ENCODE measurements around the gene COL5A1.

COL5A1 gene

DNA sequence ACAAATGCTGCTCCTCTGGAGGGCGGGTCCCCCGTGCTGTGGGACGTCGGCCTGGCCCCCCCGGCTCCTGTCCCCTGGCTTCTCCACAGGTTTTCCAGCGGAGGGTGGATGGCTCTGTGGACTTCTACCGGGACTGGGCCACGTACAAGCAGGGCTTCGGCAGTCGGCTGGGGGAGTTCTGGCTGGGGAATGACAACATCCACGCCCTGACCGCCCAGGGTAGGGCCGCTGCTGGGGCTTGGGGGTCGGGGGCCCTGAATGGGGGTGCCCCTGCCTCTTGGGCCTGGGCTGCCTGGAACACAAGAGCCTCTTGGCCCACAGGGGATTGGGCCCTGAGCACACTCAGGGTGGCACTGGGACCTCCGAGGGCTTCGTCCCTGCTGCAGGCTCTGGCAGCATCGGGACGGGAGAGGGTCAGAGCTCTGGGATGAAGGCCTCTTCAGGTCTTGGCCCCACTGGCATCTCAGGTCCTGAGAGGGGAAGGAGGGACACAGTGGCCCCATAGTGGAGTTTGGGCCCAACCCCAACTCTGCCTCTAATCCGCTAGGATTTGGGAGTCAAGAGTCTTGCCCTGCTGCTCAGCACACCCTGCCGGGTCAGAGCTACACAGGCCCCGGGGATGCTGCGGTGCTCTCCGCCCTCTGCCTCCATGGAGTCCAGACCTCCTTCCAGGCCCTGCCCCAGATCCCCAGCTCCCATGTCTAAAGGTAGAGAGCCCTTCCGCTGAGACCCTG lies 244.2 kb downstream of the COL5A1 start:
- no peak for DNase-seq
- in situ Hi-C loops (cut with MboI; ENCODE audit: low pct_unique_long_range_greater_than_20kb, low sequenced_read_pairs) = no loop called here

DNA sequence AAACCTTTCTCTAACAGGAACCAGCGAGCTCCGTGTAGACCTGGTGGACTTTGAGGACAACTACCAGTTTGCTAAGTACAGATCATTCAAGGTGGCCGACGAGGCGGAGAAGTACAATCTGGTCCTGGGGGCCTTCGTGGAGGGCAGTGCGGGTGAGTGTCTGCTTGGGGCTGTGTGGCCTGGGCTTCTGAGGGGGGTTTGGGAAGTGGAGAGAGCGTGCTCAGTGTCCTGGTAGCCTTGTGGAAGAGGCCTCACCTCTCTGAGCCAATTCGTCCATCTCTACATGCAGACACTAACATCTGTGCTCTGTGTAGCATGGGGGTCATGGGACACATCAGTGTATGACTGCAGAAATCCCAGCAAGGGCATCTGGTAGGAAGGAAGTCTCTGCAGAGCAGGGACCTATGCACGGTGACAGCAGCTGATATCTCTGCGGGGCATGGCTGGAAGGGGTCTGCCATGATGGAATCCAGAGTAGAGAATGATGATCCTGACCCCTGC lies 244.9 kb downstream of the COL5A1 start:
- no peak for DNase-seq
- in situ Hi-C loops (cut with MboI; ENCODE audit: low pct_unique_long_range_greater_than_20kb, low sequenced_read_pairs) = no loop called here

DNA sequence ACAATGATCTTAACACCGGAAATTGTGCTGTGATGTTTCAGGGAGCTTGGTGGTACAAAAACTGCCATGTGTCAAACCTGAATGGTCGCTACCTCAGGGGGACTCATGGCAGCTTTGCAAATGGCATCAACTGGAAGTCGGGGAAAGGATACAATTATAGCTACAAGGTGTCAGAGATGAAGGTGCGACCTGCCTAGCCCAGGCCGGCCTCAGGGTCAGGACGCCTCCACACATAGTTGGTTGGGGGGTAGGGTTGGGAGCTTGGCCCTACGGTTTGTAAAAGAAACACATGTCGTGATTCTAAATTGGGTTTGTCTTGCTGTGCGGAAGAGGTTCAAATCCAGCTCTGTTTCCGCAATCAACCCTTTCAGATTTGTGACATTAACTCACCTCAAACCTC lies 245.6 kb downstream of the COL5A1 start:
- in situ Hi-C loops (cut with MboI; ENCODE audit: low pct_unique_long_range_greater_than_20kb, low sequenced_read_pairs) = no loop called here
- no peak for DNase-seq

DNA sequence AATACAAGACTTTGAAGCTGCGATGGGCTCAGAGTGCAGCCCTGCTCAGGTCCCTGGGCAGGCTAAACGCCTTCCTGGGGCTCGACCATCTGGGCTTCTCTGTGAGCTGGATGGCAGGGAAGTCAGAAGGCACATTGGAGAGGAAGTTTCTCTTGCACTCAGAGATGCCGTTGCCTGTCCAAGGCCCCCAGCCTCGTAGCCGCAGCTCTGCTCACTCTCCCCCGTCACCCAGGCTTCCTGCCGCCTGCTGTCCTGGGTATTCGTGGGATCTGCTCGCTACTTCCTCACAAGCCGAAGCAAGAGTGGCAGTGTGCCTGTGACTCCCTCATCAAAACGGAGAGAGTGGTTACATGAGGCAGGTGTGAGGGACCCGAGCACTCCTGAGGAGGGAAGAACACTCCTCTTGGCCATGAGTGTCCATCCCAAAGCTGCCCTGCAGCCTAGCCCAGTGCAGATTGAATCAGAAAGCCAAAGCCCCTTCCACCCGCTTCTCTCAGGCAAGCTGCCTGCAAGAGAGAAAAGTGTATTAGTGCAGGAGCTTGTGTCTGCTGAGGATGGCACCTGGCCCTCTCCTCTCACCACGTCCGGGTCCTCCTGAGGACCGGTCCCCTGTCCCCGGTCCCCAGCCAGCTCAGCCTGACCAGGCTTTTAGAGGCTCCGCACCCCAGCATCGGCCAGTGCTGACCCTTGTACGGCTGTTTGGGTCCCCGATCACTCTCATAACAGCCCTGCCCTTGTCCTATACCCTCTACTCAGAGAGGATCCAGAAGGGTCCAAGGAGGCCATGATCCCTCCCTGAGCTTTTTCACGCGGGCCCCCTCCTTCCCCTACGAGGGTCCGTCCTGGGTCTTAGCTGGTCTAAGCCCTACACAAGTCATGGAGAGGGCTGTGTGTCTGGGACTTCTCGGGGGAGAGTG lies 246.3 kb downstream of the COL5A1 start:
- no peak for DNase-seq
- in situ Hi-C loops (cut with MboI; ENCODE audit: low pct_unique_long_range_greater_than_20kb, low sequenced_read_pairs) = no loop called here

DNA sequence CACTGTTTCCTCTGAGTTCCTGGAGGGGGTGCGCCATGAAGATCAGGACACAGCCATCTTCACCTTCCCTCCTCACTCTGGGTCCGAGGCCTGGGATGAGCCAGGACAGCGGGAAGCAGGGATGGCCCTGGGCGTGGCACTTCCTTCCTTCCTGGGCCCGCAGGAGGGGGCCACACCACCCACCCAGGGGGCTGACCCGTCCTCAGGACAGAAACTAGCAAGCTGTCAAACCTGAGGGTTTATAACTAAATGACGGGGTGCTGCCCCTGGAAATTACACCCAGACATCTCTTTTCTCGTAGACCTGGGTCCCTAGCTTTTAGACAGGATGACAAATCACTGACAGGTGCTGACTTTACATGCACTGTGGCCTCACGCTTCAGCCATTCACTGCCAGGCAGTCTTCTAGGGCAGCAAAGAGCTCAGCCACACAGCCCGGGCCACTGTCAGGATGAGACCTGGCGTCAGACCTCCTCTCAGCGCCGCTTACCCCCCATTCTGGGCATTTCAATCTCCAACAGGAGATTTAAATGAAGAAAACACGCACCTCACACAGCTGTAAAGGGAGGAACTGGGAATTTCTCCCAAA lies 247.1 kb downstream of the COL5A1 start:
- DNase-seq = no peak
- in situ Hi-C loops (cut with MboI; ENCODE audit: low pct_unique_long_range_greater_than_20kb, low sequenced_read_pairs) = no loop called here

DNA sequence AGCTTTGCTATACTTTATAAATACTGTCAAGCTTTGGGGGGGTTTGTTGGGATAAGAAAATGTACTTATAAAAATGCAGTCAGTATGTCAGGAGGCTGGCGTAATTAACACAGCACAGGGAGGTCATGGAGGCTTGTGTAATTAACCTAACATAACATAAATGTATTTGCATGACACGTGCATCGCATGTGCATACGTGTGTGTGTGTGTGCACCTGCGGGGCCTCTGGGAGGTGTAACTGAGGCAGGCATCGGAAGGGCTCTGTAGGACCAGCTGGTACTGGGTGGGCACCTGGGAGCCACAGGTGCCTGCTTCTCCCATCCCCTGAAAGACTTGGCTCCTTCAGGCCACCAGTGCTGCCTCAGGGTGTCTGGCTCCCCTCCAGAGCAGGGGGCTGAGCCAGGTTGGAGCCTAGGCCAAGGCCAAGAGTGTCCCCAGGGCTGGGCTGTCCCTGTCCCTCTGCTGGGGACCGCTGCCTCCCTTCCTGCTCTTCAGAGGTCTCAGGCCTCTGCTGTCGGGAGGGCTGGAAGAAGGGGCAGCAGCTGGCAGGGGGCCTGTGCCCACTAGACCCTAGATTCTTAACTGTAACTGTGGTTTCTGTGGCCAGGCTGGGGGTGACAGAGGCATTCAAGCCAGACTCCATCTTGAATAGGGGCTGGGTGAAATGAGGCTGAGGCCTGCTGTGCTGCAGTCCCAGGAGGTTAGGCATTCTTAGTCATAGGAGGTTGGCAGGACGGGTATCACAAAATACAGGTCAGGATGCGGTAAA lies 248.0 kb downstream of the COL5A1 start:
- no peak for DNase-seq
- in situ Hi-C loops (cut with MboI; ENCODE audit: low pct_unique_long_range_greater_than_20kb, low sequenced_read_pairs) = no loop called here

DNA sequence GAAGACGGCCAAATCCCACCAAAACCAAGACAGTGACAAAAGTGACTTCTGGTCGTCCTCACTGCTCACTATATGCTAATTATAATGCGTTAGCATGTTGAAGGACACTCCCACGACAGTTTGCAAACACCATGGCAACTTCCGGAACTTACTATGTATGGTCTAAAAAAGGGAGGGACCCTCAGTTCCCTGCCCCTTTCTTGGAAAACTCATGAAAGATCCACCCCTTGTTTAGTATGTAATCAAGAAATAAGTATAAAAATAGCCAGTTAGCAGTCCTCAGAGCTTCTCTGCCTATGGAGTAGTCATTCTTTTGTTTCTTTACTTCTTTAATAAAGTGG lies 248.5 kb downstream of the COL5A1 start:
- in situ Hi-C loops (cut with MboI; ENCODE audit: low pct_unique_long_range_greater_than_20kb, low sequenced_read_pairs) = no loop called here
- DNase-seq = no peak

DNA sequence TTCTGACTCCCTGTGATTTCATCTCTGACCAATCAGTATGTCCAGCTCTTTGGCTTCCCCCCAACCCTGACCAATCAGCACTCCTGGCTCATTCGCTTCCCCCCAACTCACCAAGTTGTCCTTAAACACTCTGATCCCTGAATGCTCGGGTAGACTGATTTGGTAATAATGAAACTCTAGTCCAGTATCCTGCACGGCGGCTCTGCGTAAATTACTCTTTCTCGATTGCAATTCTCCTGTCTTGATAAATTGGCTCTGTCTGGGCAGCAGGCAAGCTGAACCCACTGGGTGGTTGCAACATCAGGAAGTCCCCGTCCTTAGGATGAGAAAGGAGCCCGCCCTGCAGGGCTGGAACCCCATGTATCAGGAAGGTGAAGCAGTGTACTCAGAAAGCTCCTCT lies 249.4 kb downstream of the COL5A1 start:
- in situ Hi-C loops (cut with MboI; ENCODE audit: low pct_unique_long_range_greater_than_20kb, low sequenced_read_pairs) = no loop called here
- no peak for DNase-seq

DNA sequence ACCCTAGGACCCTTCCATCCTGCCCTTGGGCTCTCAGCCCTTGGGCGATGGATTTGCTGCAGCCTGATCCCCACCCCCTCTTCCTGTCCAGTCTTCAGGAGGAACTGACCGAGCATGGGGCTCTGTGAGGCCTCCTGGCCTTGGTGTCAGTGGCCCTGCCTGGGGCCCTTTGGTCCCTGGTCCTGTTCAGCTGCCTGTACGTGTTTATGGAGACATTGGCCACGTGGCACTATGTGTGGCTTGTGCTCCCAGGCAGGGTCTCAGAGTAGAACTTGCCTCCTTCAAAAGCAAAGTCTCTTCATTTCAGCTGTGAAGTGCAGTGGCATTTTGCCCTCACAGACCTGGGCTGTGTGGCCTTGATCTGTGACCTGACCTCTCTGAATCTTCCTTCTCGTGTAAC lies 250.1 kb downstream of the COL5A1 start:
- DNase-seq = no peak
- in situ Hi-C loops (cut with MboI; ENCODE audit: low pct_unique_long_range_greater_than_20kb, low sequenced_read_pairs) = no loop called here

DNA sequence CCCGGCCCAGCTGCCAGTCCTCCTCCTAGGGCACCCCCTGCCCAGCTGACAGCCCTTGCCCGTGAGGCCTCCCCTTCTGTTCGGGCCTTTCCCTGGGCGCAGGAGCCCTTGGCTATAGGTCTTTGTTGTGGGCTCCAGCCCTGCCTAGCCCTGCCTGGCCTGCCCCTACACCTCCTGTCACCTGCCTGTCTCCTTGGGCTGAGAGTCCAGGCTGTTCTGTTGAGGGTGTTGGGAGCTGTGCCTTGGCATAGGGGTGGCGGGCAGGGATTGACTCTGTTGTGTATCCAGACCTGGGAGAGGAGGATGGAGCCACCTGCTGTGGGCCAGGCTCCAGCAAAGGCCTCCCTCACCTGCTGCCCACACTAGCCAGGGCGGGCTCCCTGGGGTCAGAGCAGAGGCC lies 250.6 kb downstream of the COL5A1 start:
- no peak for DNase-seq
- in situ Hi-C loops (cut with MboI; ENCODE audit: low pct_unique_long_range_greater_than_20kb, low sequenced_read_pairs) = no loop called here

DNA sequence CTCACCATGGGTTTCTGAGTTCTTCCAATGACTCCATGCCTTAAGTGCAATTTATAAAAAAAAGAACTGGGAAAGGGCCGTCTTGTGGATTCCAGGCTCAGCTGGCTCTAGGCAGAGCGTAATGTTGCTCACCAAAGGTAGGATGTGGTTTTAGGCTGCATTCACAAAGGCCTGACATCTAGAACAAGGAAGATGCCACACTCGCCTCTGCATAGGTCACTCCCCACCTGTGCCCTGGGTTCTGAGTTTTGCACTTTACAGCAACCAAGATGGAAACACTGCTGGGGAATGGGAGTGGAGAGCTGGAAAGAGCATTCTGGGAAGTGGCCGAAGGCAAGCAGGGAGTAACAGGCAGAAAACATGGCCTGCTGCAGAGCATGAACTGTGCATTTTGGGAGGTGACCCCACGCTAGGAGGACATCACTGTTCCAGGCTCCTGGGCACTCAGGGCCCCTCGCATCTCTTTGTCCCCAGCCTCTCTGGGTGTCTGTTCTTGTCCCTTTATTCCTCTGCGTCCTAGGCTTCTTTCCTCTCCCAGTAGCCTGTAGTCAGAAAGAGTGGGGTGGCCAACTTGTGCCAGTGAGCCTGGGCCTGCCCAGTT lies 251.3 kb downstream of the COL5A1 start:
- no peak for DNase-seq
- in situ Hi-C loops (cut with MboI; ENCODE audit: low pct_unique_long_range_greater_than_20kb, low sequenced_read_pairs) = no loop called here

All from KBM-7 (cell line).